WTC11 (cell line): ENCODE results near the gene P2RX3. TPM values are rescaled to one million over a fixed set of nuclear protein-coding genes. Genes with fewer than 3 reads are reported as not detected.

Experiments
- ATAC-seq: fragments of 200-7000 bp; cut with Tn5 transposase; 2 replicates; pipeline ENCODE4 v1.10.0; 2021; ENCODE audit warnings: mild to moderate bottlenecking, moderate library complexity
- CTCF ChIA-PET: fragments of 300-600 bp; sonication (Branson Sonifier 250); formaldehyde crosslinking; loops from one replicate; lab custom pipeline; 2021; ENCODE audit warnings: antibody characterized with exemption; lab: Charles Lee
- POLR2A ChIA-PET: fragments of 350-600 bp; sonication (Branson Sonifier 250); formaldehyde crosslinking; loops from one replicate; lab custom pipeline; 2021; ENCODE audit warnings: antibody characterized with exemption; lab: Charles Lee
- DNase-seq: peaks from one replicate; pipeline ENCODE4 v3.0.0; 2021; ENCODE audit warnings: low spot score
- H3K27ac Mint-ChIP-seq: 2 replicates; pipeline ENCODE4 v1.8.0; 2021; ENCODE audit warnings: mixed read lengths
- H3K27me3 Mint-ChIP-seq: 2 replicates; pipeline ENCODE4 v1.8.0; 2021; ENCODE audit warnings: low read depth, mild to moderate bottlenecking, moderate library complexity, mixed read lengths
- H3K36me3 Mint-ChIP-seq: 2 replicates; pipeline ENCODE4 v1.8.0; 2021; ENCODE audit warnings: mixed read lengths
- H3K4me1 Mint-ChIP-seq: 2 replicates; pipeline ENCODE4 v1.8.0; 2022; ENCODE audit warnings: mixed read lengths
- H3K4me3 Mint-ChIP-seq: 2 replicates; pipeline ENCODE4 v1.8.0; 2021; ENCODE audit warnings: mild to moderate bottlenecking, moderate library complexity, mixed read lengths
- H3K9me3 Mint-ChIP-seq: 2 replicates; pipeline ENCODE4 v1.8.0; 2021; ENCODE audit warnings: mixed read lengths
- AFF4 ChIP-seq: sonication (generic); formaldehyde crosslinking; IDR thresholded peaks from 2 replicates; pipeline ENCODE4 v1.8.1; 2023; ENCODE audit warnings: mild to moderate bottlenecking, missing genetic modification reagents, borderline replicate concordance
- ATF3 ChIP-seq: sonication (generic); formaldehyde crosslinking; conservative IDR thresholded peaks from 2 replicates; pipeline ENCODE4 v1.8.1; 2022; ENCODE audit warnings: mild to moderate bottlenecking, missing genetic modification reagents
- CREM ChIP-seq: sonication (generic); formaldehyde crosslinking; IDR thresholded peaks from 2 replicates; pipeline ENCODE4 v1.8.1; 2022; ENCODE audit warnings: mild to moderate bottlenecking, missing genetic modification reagents, moderate library complexity
- EMX1 ChIP-seq: fragments of 250-450 bp; sonication (Bioruptor Pico); IDR thresholded peaks from 2 replicates; pipeline ENCODE4 v1.8.0; 2021; ENCODE audit warnings: mild to moderate bottlenecking
- ESRRA ChIP-seq: sonication (generic); formaldehyde crosslinking; IDR thresholded peaks from 2 replicates; pipeline ENCODE4 v1.8.1; 2022; ENCODE audit warnings: mild to moderate bottlenecking, missing genetic modification reagents, borderline replicate concordance
- HMGA2 ChIP-seq: fragments of 250-450 bp; sonication (Bioruptor Pico); IDR thresholded peaks from 2 replicates; pipeline ENCODE4 v1.4.0; 2021; ENCODE audit warnings: mild to moderate bottlenecking, moderate library complexity
- IRF2 ChIP-seq: sonication (generic); formaldehyde crosslinking; IDR thresholded peaks from 2 replicates; pipeline ENCODE4 v1.8.0; 2022; ENCODE audit warnings: low read depth, missing genetic modification reagents, borderline replicate concordance
- JAZF1 ChIP-seq: fragments of 250-450 bp; sonication (Bioruptor Pico); IDR thresholded peaks from 2 replicates; pipeline ENCODE4 v1.9.0; 2021; ENCODE audit warnings: moderate library complexity, mild to moderate bottlenecking, inconsistent platforms
- NR1H2 ChIP-seq: sonication (generic); formaldehyde crosslinking; IDR thresholded peaks from 2 replicates; pipeline ENCODE4 v1.9.0; 2021; ENCODE audit warnings: mild to moderate bottlenecking, moderate library complexity, missing genetic modification reagents
- NR2C2 ChIP-seq: sonication (generic); formaldehyde crosslinking; IDR thresholded peaks from 2 replicates; pipeline ENCODE4 v1.8.0; 2022; ENCODE audit warnings: mild to moderate bottlenecking, missing genetic modification reagents
- OVOL2 ChIP-seq: fragments of 250-450 bp; sonication (Bioruptor Pico); IDR thresholded peaks from 2 replicates; pipeline ENCODE4 v1.9.0; 2021; ENCODE audit warnings: mild to moderate bottlenecking, borderline replicate concordance
- PREB ChIP-seq: sonication (generic); formaldehyde crosslinking; IDR thresholded peaks from 2 replicates; pipeline ENCODE4 v1.8.1; 2022; ENCODE audit warnings: mild to moderate bottlenecking, missing genetic modification reagents, moderate library complexity, borderline replicate concordance
- RELA ChIP-seq: sonication (generic); formaldehyde crosslinking; IDR thresholded peaks from 2 replicates; pipeline ENCODE4 v1.8.1; 2022; ENCODE audit warnings: missing genetic modification reagents, mild to moderate bottlenecking, borderline replicate concordance
- SMAD3 ChIP-seq: sonication (generic); formaldehyde crosslinking; IDR thresholded peaks from 2 replicates; pipeline ENCODE4 v1.8.0; 2022; ENCODE audit warnings: missing genetic modification reagents, mild to moderate bottlenecking, borderline replicate concordance
- SOX15 ChIP-seq: fragments of 250-450 bp; sonication (Bioruptor Pico); IDR thresholded peaks from 2 replicates; pipeline ENCODE4 v1.9.0; 2021; ENCODE audit warnings: mild to moderate bottlenecking
- TCF7 ChIP-seq: sonication (generic); formaldehyde crosslinking; IDR thresholded peaks from 2 replicates; pipeline ENCODE4 v1.8.0; 2022; ENCODE audit warnings: mild to moderate bottlenecking, low read depth, missing genetic modification reagents, moderate library complexity
- ZNF121 ChIP-seq: sonication (generic); formaldehyde crosslinking; IDR thresholded peaks from 2 replicates; pipeline ENCODE4 v1.8.0; 2023; ENCODE audit warnings: missing genetic modification reagents
- ZNF281 ChIP-seq: sonication (generic); formaldehyde crosslinking; IDR thresholded peaks from 2 replicates; pipeline ENCODE4 v1.8.0; 2023; ENCODE audit warnings: mild to moderate bottlenecking, missing genetic modification reagents
- ZNF317 ChIP-seq: sonication (generic); formaldehyde crosslinking; IDR thresholded peaks from 2 replicates; pipeline ENCODE4 v1.8.1; 2023; ENCODE audit warnings: low read depth, mild to moderate bottlenecking, moderate library complexity, missing genetic modification reagents, borderline replicate concordance
- ZNF396 ChIP-seq: fragments of 250-450 bp; sonication (Bioruptor Pico); IDR thresholded peaks from 2 replicates; pipeline ENCODE4 v1.8.0; 2021; ENCODE audit warnings: mild to moderate bottlenecking, moderate library complexity, borderline replicate concordance
- ZNF416 ChIP-seq: fragments of 250-450 bp; sonication (Bioruptor Pico); IDR thresholded peaks from 2 replicates; pipeline ENCODE4 v1.9.0; 2021; ENCODE audit warnings: mild to moderate bottlenecking, inconsistent platforms
- total RNA-seq: library from RNA; stranded (reverse); gene quantifications from 3 replicates; pipeline ENCODE4 v1.2.3, GENCODE V29; 2021
- TF ChIP-seq, protein P1 (sequence below): fragments of 250-450 bp; sonication (Bioruptor Pico); IDR thresholded peaks from 2 replicates; pipeline ENCODE4 v1.9.0; 2021; ENCODE audit warnings: moderate library complexity, mild to moderate bottlenecking, inconsistent platforms, borderline replicate concordance
- TF ChIP-seq, protein P2 (sequence below): sonication (generic); formaldehyde crosslinking; IDR thresholded peaks from 2 replicates; pipeline ENCODE4 v1.8.0; 2022; ENCODE audit warnings: mild to moderate bottlenecking, missing genetic modification reagents

Gene P2RX3
- total RNA-seq, 1 experiment from 2014 or later = 0.26 TPM

DNA sequence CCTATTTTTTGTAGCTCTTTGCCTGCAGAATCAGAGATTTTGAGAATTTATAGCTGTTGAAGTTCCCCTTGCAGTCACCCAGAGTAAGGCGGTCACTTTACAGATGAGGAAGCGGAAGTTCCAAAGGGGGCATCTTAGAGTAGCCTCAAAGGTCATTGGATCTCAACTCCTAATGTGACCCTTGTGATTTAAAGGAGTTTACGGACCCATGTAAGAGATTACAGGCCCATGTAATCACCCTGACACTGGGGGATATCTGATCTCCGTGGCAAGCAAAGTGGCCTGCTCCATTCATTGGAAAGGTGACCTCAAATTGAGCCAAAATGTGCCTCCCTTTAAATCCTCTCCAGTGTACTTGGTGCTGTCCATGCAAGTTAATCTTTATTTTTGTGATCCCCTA is 15.7 kb downstream of the P2RX3 start (continued):
- TF ChIP-seq, protein P1, sequence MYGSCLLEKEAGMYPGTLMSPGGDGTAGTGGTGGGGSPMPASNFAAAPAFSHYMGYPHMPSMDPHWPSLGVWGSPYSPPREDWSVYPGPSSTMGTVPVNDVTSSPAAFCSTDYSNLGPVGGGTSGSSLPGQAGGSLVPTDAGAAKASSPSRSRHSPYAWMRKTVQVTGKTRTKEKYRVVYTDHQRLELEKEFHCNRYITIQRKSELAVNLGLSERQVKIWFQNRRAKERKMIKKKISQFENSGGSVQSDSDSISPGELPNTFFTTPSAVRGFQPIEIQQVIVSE (CRISPR knock-in tag) = no peak
- TF ChIP-seq ZNF121 (CRISPR knock-in tag) = no peak
- TF ChIP-seq ZNF281 (CRISPR knock-in tag) = no peak

DNA sequence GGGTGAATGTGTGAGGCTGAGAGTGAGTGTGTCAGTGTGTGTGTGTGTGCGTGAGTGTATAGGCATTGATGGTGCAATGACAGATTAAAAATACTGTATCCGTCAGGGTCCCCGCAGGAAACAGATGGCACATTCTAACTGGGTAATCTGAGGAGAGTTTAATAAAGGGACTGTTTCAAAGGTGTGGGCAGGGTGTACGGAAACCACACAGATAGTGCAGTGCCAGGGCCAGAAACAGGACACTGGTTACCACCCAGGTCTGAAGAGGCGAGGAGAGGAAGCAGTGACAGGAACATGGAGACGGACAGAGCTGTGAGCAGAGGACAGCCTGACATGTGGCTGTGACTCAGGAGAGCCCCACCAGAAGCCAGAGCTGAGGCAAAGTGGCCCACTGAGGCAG is 16.5 kb downstream of the P2RX3 start:
- no peak for DNase-seq
- H3K36me3 Mint-ChIP-seq = no peaks in the 10 kb centered on the region
- TF ChIP-seq SOX15 (CRISPR knock-in tag) (no peak), SMAD3 (CRISPR knock-in tag) (no peak), ZNF396 (no peak)
- peaks cover 6% of the 10 kb centered on the region; the same call in 1 of the 2 replicates for H3K9me3 Mint-ChIP-seq
- H3K4me3 Mint-ChIP-seq = no peak overlapping the region
- H3K27me3 Mint-ChIP-seq = peaks cover 5% of the 10 kb centered on the region; the same call in 1 of the 2 replicates
- no peak for ATAC-seq
- POLR2A ChIA-PET = no interaction called here
- no peak overlapping the region; the same call in 1 of the 2 replicates for H3K27ac Mint-ChIP-seq
- CTCF ChIA-PET = no interaction called here
- H3K4me1 Mint-ChIP-seq = peaks cover 18% of the 10 kb centered on the region

DNA sequence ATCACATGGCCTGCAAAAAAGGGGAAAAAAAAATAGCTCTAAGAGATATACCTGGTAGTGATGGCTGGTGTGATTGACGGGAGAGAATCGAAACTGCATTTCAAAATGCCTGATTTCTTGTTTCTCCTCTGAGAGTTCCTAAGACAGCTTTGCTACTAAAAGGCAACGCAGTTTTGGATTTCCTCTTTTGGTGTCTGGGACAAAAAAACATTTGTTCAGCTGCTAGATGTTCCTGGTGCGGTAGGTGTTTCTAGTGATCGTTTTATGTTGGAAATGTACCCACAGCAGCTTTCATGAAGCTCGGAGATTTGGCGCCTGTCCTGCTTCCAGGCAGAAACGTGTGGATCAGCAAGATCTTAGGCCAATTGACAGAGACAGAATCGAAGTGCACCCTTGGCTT is 18.1 kb downstream of the P2RX3 start:
- ATAC-seq = no peak
- CTCF ChIA-PET = interaction anchor here (0.6 to 1.8 kb wide), 4 partner anchors 11 to 252 kb away, joined by 3 to 14 read pairs (median 3); no protein-coding TSS in a partner anchor
- Mint-ChIP-seq H3K36me3 (no peaks in the 10 kb centered on the region), H3K4me3 (no peak overlapping the region), H3K27ac (no peak overlapping the region), H3K4me1 (peaks cover 13% of the 10 kb centered on the region), H3K27me3 (peaks cover 3% of the 10 kb centered on the region; the same call in 1 of the 2 replicates), H3K9me3 (peaks cover 5% of the 10 kb centered on the region; the same call in 1 of the 2 replicates)
- DNase-seq = no peak
- POLR2A ChIA-PET = no interaction called here
- no peak for TF ChIP-seq CREM (CRISPR knock-in tag)
- TF ChIP-seq, protein P2, sequence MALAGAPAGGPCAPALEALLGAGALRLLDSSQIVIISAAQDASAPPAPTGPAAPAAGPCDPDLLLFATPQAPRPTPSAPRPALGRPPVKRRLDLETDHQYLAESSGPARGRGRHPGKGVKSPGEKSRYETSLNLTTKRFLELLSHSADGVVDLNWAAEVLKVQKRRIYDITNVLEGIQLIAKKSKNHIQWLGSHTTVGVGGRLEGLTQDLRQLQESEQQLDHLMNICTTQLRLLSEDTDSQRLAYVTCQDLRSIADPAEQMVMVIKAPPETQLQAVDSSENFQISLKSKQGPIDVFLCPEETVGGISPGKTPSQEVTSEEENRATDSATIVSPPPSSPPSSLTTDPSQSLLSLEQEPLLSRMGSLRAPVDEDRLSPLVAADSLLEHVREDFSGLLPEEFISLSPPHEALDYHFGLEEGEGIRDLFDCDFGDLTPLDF (CRISPR knock-in tag) = no peak
- TF ChIP-seq SMAD3 (CRISPR knock-in tag) = no peak
- no peak for TF ChIP-seq ZNF416 (CRISPR knock-in tag)
- no peak for TF ChIP-seq NR1H2 (CRISPR knock-in tag)
- no peak for TF ChIP-seq ATF3
- TF ChIP-seq EMX1 (CRISPR knock-in tag) = no peak
- TF ChIP-seq IRF2 (CRISPR knock-in tag) = no peak
- no peak for TF ChIP-seq PREB (CRISPR knock-in tag)
- no peak for TF ChIP-seq ESRRA
- no peak for TF ChIP-seq JAZF1 (CRISPR knock-in tag)
- no peak for TF ChIP-seq AFF4
- no peak for TF ChIP-seq ZNF317 (CRISPR knock-in tag)
- no peak for TF ChIP-seq NR2C2
- TF ChIP-seq HMGA2 (CRISPR knock-in tag) = no peak
- TF ChIP-seq, protein P1 (CRISPR knock-in tag) = no peak
- TF ChIP-seq RELA (CRISPR knock-in tag) = no peak
- TF ChIP-seq TCF7 (CRISPR knock-in tag) = no peak
- TF ChIP-seq OVOL2 (CRISPR knock-in tag) = no peak
